GM15510 (cell line): ENCODE data around the gene SSR1.

Experiments
- POLR2A ChIP-seq: IDR thresholded peaks from 3 replicates; pipeline ENCODE4 v1.6.1; 2011; ENCODE audit warnings: borderline replicate concordance; ENCODE audit not compliant: insufficient read length; ENCODE audit errors: extremely low read depth

SSR1 gene

GRCh38 chr6:7245668-7246393 lies 67.2 kb downstream of the SSR1 start:
- no peak for TF ChIP-seq POLR2A

- no peak for TF ChIP-seq POLR2A
These were observed 69.6 kb downstream of the SSR1 start for GRCh38 chr6:7243179-7243981.

- TF ChIP-seq POLR2A = no peak
These were observed 70.2 kb downstream of the SSR1 start for GRCh38 chr6:7242835-7243178.

- TF ChIP-seq POLR2A = no peak
These were observed 71.0 kb downstream of the SSR1 start for GRCh38 chr6:7241709-7242645.

DNA sequence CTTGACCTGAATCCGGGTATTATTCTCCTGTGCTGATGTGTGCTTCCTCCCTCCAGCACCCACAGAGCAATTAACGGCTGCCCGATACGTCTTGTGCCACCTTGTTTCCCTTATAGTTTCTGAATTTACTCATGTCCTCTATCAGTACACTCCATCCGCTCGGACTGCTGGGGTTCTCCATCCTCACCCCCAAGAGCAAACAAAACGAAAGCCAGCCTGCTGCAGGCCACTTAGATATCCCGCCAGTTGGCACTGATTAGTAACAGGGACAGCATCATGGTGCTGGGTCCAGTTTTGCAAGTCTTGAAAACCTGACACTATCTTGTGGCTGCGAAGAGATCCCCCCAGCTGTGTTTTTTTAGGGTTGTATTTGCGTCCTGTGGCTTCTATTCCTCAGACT lies 71.8 kb downstream of the SSR1 start:
- TF ChIP-seq POLR2A = no peak

DNA sequence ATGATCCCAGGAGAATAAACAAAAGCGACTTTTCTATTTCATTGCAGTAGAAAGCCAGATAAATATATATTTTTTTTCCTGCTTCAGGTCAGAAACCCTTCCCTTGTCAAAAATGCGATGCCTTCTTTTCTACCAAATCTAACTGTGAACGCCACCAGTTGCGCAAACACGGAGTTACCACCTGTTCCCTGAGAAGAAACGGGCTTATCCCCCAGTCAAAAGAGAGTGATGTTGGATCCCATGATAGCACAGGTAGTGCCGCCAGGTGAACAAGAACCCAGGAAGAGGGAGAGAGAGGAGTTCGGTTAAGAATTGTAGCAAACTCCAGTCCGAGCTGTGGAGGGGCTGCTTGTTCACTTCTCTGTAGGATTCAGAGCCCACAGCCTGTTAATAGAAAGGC lies 72.6 kb downstream of the SSR1 start:
- TF ChIP-seq POLR2A = no peak

DNA sequence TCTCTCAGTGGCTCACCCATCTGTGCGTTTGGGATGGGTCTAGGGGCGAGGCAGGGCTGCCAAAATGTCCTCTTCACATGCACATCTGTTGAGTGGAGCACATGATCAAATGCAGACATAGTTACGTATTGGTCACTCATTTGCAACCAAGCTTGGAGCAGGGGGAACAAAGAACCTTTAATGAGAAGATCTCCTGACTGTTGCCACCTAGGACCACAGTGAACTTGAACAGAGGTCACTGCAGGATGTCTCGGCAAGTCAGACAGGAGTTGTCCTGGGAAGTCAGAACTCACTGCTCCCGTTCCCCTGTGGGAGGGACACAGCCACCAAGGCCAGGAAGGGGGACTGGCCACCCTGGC lies 73.4 kb downstream of the SSR1 start:
- TF ChIP-seq POLR2A = no peak

DNA sequence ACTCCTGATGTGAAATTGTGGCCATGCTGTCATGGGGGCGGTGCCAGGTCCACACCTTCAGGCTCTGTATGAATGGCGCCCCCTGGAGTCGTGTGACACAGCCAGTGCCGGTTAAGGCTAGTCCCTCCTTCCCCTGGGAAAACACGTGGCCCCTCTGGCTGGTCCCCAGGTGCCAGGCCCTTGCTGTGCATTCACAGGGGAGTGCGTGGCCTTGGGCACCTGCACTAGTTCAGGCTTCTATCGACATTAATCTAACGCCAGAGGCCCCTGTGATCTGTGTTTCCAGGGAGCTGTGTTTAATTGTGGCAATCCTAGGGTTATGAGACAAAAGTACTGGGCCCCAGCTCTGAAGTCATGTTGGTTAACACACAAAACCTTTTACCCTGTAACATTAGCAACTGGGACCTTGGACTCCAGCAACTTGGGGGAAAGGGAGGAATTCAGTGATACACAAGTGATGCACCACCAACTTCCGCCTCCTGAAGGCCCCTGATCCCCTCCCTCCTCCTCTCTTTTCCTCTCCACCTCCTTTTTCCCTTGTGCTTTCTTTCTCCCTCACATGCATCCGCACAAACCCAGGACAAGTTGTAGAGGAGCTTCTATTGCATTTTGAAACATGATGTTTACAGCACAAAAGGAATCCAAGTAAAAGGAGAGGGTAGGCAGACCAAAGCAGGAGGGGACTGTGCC lies 74.0 kb downstream of the SSR1 start:
- TF ChIP-seq POLR2A = no peak

DNA sequence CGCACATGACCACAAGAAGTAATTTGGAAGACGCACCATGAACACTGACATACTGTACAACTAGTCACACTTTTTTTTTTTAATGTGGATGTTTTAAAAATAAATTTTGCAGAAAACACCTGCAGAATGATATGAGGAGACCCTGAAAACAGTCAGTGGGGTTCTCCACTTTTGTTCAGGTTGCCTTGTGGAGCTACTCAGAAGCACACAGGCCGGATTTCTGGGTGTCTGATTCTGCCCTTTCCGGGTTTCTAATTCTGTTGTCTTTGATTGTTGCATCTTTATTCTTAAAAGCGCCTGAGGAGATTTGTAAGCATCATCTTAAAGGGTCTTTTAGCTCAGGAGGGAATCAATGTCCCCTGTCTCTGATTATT lies 74.5 kb downstream of the SSR1 start:
- TF ChIP-seq POLR2A = no peak

DNA sequence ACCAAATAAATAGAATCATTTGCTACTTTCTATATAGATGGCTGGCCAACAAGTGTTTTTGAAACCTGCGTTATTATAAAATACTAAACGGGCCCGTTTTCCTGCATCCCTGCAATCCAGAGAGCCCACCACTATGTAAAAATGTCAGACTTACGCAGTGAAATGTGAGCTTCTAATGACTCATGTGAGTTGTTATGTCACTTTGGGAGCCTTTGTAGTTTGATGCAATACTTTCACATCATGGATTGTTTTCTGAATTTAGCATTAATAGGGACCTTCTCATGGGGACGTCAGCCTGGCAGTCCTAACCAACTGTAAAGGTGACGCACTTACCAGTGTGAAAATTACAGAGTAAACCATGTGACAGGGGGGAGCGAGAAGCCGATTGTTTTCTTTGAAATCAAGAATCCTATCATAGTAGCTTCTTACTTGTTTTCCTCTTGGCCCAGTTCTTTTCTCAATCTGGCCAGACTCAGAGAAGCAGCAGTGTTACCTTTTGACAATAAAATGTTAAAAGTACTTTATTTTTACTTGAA lies 75.3 kb downstream of the SSR1 start:
- TF ChIP-seq POLR2A = no peak

GRCh38 chr6:7236306-7237209 lies 76.4 kb downstream of the SSR1 start:
- no peak for TF ChIP-seq POLR2A

- no peak for TF ChIP-seq POLR2A
These were observed 77.2 kb downstream of the SSR1 start for GRCh38 chr6:7235712-7236305.

DNA sequence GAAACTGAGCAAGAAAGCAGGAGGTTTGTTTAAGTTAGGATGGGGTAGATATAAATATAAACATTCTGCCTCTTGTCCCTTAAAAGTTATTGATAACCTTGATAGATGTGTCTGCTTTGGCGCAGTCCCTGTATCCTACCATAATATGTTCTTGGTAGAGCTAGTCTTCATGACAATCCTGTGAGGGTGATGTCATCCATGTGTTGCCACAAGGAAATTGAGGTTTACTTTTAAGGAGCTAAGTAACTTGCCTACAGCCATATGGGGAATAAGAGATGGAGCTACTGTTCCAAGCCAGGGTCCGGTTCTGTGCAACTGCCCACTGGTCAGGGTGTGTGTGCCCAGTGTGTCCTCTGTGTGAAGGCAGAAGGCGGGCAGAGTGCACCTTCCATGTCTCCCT lies 78.5 kb downstream of the SSR1 start:
- no peak for TF ChIP-seq POLR2A
